Trophoblast cell (in vitro differentiated cells and primary cell): ENCODE results near the gene OR2AT4.

ENCODE experiments used
- DNase-seq, 2 donors: peaks; one replicate each; pipeline ENCODE4 v3.0.0-alpha.2; 2016
- H2AFZ ChIP-seq: 2 replicates; pipeline ENCODE4 v1.6.1; 2013; ENCODE audit warnings: low read length, moderate library complexity, mild to moderate bottlenecking; ENCODE audit not compliant: insufficient read depth, poor library complexity
- H2AK5ac ChIP-seq: 2 replicates; pipeline ENCODE4 v1.6.1; 2013; ENCODE audit warnings: mild to moderate bottlenecking, low read length
- H2BK120ac ChIP-seq: 2 replicates; pipeline ENCODE4 v1.6.1; 2013; ENCODE audit warnings: low read length, mild to moderate bottlenecking, moderate library complexity; ENCODE audit not compliant: insufficient read depth, poor library complexity
- H2BK12ac ChIP-seq: 2 replicates; pipeline ENCODE4 v1.6.1; 2013; ENCODE audit warnings: mild to moderate bottlenecking, low read length, moderate library complexity
- H2BK5ac ChIP-seq: 2 replicates; pipeline ENCODE4 v1.6.1; 2013; ENCODE audit warnings: low read length, low read depth, moderate library complexity, mild to moderate bottlenecking; ENCODE audit not compliant: poor library complexity
- H3K14ac ChIP-seq: 2 replicates; pipeline ENCODE4 v1.6.1; 2013; ENCODE audit warnings: mild to moderate bottlenecking, low read length
- H3K18ac ChIP-seq: 2 replicates; pipeline ENCODE4 v1.6.1; 2013; ENCODE audit warnings: mild to moderate bottlenecking, low read length
- H3K23ac ChIP-seq: 2 replicates; pipeline ENCODE4 v1.6.1; 2013; ENCODE audit warnings: low read length
- H3K27ac ChIP-seq: 2 replicates; pipeline ENCODE4 v1.5.1; 2013; ENCODE audit warnings: low read depth, mild to moderate bottlenecking, inconsistent platforms, low read length, moderate library complexity
- H3K27me3 ChIP-seq: 2 replicates; pipeline ENCODE4 v1.6.1; 2013; ENCODE audit warnings: inconsistent platforms, mild to moderate bottlenecking, low read length, moderate library complexity; ENCODE audit not compliant: insufficient read depth
- H3K36me3 ChIP-seq, 2 experiments: 1 replicate in 1 of 2; 2 replicates in 1 of 2; pipeline ENCODE4 v1.6.1; 2013; ENCODE audit warnings: low read length in 2 of 2, mild to moderate bottlenecking in 2 of 2, moderate library complexity in 1 of 2; ENCODE audit not compliant: insufficient read depth in 2 of 2, control insufficient read depth in 1 of 2
- H3K4ac ChIP-seq: 2 replicates; pipeline ENCODE4 v1.6.1; 2013; ENCODE audit warnings: low read depth, mild to moderate bottlenecking, low read length, moderate library complexity
- H3K4me1 ChIP-seq, 2 experiments: 1 replicate in 1 of 2; 2 replicates in 1 of 2; pipeline ENCODE4 v1.6.1; 2013; ENCODE audit warnings: low read length in 2 of 2, mild to moderate bottlenecking in 2 of 2, moderate library complexity in 1 of 2; ENCODE audit not compliant: insufficient read depth in 2 of 2, control insufficient read depth in 1 of 2
- H3K4me2 ChIP-seq: 2 replicates; pipeline ENCODE4 v1.6.1; 2013; ENCODE audit warnings: inconsistent platforms, mild to moderate bottlenecking, low read length, moderate library complexity
- H3K4me3 ChIP-seq: 2 replicates; pipeline ENCODE4 v1.5.1; 2013; ENCODE audit warnings: mild to moderate bottlenecking, low read depth, low read length, inconsistent platforms
- H3K79me1 ChIP-seq: one replicate; pipeline ENCODE4 v1.6.1; 2013; ENCODE audit warnings: low read length
- H3K79me2 ChIP-seq: 2 replicates; pipeline ENCODE4 v1.6.1; 2013; ENCODE audit warnings: low read length, mild to moderate bottlenecking; ENCODE audit not compliant: control insufficient read depth, insufficient read depth, poor library complexity
- H3K9ac ChIP-seq: 2 replicates; pipeline ENCODE4 v1.6.1; 2013; ENCODE audit warnings: mild to moderate bottlenecking, low read length
- H3K9me3 ChIP-seq: 2 replicates; pipeline ENCODE4 v1.6.1; 2013; ENCODE audit warnings: low read depth, mild to moderate bottlenecking, control low read depth, inconsistent platforms, low read length; ENCODE audit not compliant: insufficient read depth
- H4K12ac ChIP-seq: 2 replicates; pipeline ENCODE4 v1.6.1; 2013; ENCODE audit warnings: low read depth, mild to moderate bottlenecking, low read length, moderate library complexity
- H4K8ac ChIP-seq: 2 replicates; pipeline ENCODE4 v1.6.1; 2013; ENCODE audit warnings: low read depth, mild to moderate bottlenecking, low read length, moderate library complexity
- H4K91ac ChIP-seq: one replicate; pipeline ENCODE4 v1.6.1; 2013; ENCODE audit warnings: low read depth, mild to moderate bottlenecking, low read length, moderate library complexity
- WGBS: extraction: QIAGEN DNeasy Blood & Tissue Kit; methylation state at CpG from one replicate; pipeline ENCODE4 v1.1.7; 2013; ENCODE audit warnings: missing lambda C conversion rate; ENCODE audit not compliant: insufficient read length, insufficient coverage; ENCODE audit errors: extremely low coverage; 5-methylcytosine and 5-hydroxymethylcytosine counted together

The OR2AT4 gene

GRCh38 chr11:75135651-75136050, 39.0 kb upstream of the OR2AT4 start:
- Histone ChIP-seq H3K27me3 (no peaks in the 10 kb centered on the region), H3K9me3 (peaks cover 4% of the 10 kb centered on the region), H3K23ac (no peak overlapping the region), H3K4ac (no peak overlapping the region), H3K4me1 (no peaks in the 10 kb centered on the region), H3K14ac (no peak overlapping the region), H2BK120ac (no peak overlapping the region), H2BK12ac (no peak overlapping the region), H3K27ac (no peak overlapping the region), H3K36me3 (no peaks in the 10 kb centered on the region), H3K79me2 (no peaks in the 10 kb centered on the region), H3K9ac (no peak overlapping the region), H3K18ac (no peak overlapping the region), H2BK5ac (no peak overlapping the region), H2AFZ (no peak overlapping the region), H4K8ac (no peak overlapping the region), H3K4me3 (no peak overlapping the region), H4K12ac (no peak overlapping the region), H3K79me1 (no peaks in the 10 kb centered on the region), H3K4me2 (no peak overlapping the region), H4K91ac (no peak overlapping the region), H2AK5ac (no peak overlapping the region)
- DNase-seq, result no peak
- no CpG with 5 or more reads among the region's 1 CpG for WGBS

- H3K18ac ChIP-seq, result no peak overlapping the region
- no peak overlapping the region for H3K9ac ChIP-seq
- no peaks in the 10 kb centered on the region for H3K4me1 ChIP-seq
- H3K14ac ChIP-seq, result no peak overlapping the region
- H3K4me2 ChIP-seq, result no peak overlapping the region
- H2AK5ac ChIP-seq, result no peak overlapping the region
- peaks cover 4% of the 10 kb centered on the region for H3K9me3 ChIP-seq
- H3K4me3 ChIP-seq, result no peak overlapping the region
- DNase-seq, result no peak
- WGBS, result no CpG with 5 or more reads among the region's 5 CpGs
- no peaks in the 10 kb centered on the region for H3K27me3 ChIP-seq
- no peak overlapping the region for H4K12ac ChIP-seq
- no peak overlapping the region for H2BK5ac ChIP-seq
- H2AFZ ChIP-seq, result no peak overlapping the region
- H3K79me1 ChIP-seq, result no peaks in the 10 kb centered on the region
- H3K4ac ChIP-seq, result no peak overlapping the region
- no peak overlapping the region for H3K27ac ChIP-seq
- H2BK120ac ChIP-seq, result no peak overlapping the region
- H3K79me2 ChIP-seq, result no peaks in the 10 kb centered on the region
- no peak overlapping the region for H2BK12ac ChIP-seq
- H3K36me3 ChIP-seq, result no peaks in the 10 kb centered on the region
- no peak overlapping the region for H4K91ac ChIP-seq
- H3K23ac ChIP-seq, result no peak overlapping the region
- no peak overlapping the region for H4K8ac ChIP-seq
Observed at GRCh38 chr11:75135021-75135650, 38.5 kb upstream of the OR2AT4 start.

GRCh38 chr11:75133976-75134375, 37.3 kb upstream of the OR2AT4 start:
- DNase-seq, result no peak
- H2AK5ac ChIP-seq, result no peak overlapping the region
- H2BK120ac ChIP-seq, result no peak overlapping the region
- H3K27ac ChIP-seq, result no peak overlapping the region
- no CpG with 5 or more reads among the region's 6 CpGs for WGBS
- no peaks in the 10 kb centered on the region for H3K27me3 ChIP-seq
- no peak overlapping the region for H2AFZ ChIP-seq
- H3K4me3 ChIP-seq, result no peak overlapping the region
- H3K4ac ChIP-seq, result no peak overlapping the region
- H3K18ac ChIP-seq, result no peak overlapping the region
- no peaks in the 10 kb centered on the region for H3K79me2 ChIP-seq
- no peak overlapping the region for H3K23ac ChIP-seq
- H4K8ac ChIP-seq, result no peak overlapping the region
- no peak overlapping the region for H4K91ac ChIP-seq
- no peak overlapping the region for H2BK12ac ChIP-seq
- no peaks in the 10 kb centered on the region for H3K79me1 ChIP-seq
- H4K12ac ChIP-seq, result no peak overlapping the region
- H3K4me2 ChIP-seq, result no peak overlapping the region
- no peak overlapping the region for H3K9ac ChIP-seq
- no peak overlapping the region for H3K14ac ChIP-seq
- H3K36me3 ChIP-seq, result no peaks in the 10 kb centered on the region
- H3K4me1 ChIP-seq, result no peaks in the 10 kb centered on the region
- no peak overlapping the region for H2BK5ac ChIP-seq
- peaks cover 4% of the 10 kb centered on the region for H3K9me3 ChIP-seq

- Histone ChIP-seq H3K9ac (no peak overlapping the region), H3K4me1 (no peaks in the 10 kb centered on the region), H2AK5ac (no peak overlapping the region), H4K8ac (no peak overlapping the region), H3K79me1 (no peaks in the 10 kb centered on the region), H3K23ac (no peak overlapping the region), H3K18ac (no peak overlapping the region), H2AFZ (no peak overlapping the region), H2BK120ac (no peak overlapping the region), H3K27me3 (no peaks in the 10 kb centered on the region), H4K12ac (no peak overlapping the region), H3K14ac (no peak overlapping the region), H3K4me2 (no peak overlapping the region), H2BK12ac (no peak overlapping the region), H3K4ac (no peak overlapping the region), H3K79me2 (no peaks in the 10 kb centered on the region), H3K9me3 (peaks cover 4% of the 10 kb centered on the region), H3K36me3 (no peaks in the 10 kb centered on the region), H3K4me3 (no peak overlapping the region), H3K27ac (no peak overlapping the region), H4K91ac (no peak overlapping the region), H2BK5ac (no peak overlapping the region)
- no CpG with 5 or more reads among the region's 3 CpGs for WGBS
- DNase-seq, result no peak
Observed at GRCh38 chr11:75132080-75132479, 35.4 kb upstream of the OR2AT4 start.
